GM18507 (cell line): Measurements from ENCODE around the gene ME1.
"Not testable (repeated sequence)": the region's sequence is repeated elsewhere in the genome, so short reads cannot be mapped to it uniquely, and the experiment has no call there.

Experiments
- DNase-seq: peaks from one replicate; pipeline ENCODE4 v3.0.0; 2011; ENCODE audit warnings: low read depth; ENCODE audit not compliant: insufficient read length; ENCODE audit errors: extremely low spot score
- FAIRE-seq: peaks from 2 replicates; lab custom pipeline; 2011; peaks lifted over from hg19 to GRCh38; lab: Jason Lieb, UNC

ME1 gene

GRCh38 chr6:83430611-83431544, at the start of gene ME1:
TSS of gene ME1 (minus strand) at chr6:83431051. CDS start at chr6:83430954, 97 bp downstream.
- DNase-seq, result peak; percentile 2
- no peak for FAIRE-seq

GRCh38 chr6:83480470-83480869, 49.6 kb upstream of the ME1 start:
- FAIRE-seq (no peak), DNase-seq (no peak)

DNA sequence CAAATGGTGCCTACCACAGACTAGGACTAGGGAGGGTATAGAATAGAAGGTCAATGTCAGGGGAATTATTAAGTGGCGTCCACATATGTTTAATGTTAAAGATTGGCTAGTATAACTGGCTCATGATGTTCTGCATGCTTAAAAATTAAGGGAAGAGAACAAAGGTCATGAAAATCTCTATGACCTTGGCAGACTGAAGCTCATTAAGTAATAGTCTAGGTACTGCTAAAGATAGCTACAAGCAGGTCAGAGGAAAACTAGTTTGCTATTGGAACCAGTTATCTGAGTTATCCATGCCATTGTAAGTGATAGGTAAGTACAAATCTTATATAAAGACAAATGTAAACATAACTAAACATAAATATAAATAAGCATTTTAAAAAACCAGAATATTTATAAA, 48.5 kb upstream of the ME1 start:
- FAIRE-seq (no peak), DNase-seq (no peak)

DNA sequence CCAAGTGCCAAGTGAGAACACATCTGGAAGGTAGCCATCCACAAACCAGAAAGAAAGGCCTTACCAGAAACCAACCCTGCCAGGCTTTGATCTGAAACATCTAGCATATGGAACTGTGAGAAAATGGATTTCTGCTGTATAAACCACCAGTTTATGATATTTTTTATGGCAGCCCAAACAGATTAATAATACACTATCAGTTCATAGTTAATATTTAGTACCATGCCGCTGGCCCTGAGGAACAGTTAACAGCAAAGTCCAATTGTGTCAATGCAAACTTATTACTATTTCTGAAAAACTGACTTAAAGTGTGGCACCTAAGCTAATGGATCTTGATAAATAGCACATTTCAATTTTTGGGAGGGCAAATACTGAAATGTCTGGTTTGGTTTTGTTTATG, 46.1 kb upstream of the ME1 start:
- DNase-seq, result no peak
- no peak for FAIRE-seq

DNA sequence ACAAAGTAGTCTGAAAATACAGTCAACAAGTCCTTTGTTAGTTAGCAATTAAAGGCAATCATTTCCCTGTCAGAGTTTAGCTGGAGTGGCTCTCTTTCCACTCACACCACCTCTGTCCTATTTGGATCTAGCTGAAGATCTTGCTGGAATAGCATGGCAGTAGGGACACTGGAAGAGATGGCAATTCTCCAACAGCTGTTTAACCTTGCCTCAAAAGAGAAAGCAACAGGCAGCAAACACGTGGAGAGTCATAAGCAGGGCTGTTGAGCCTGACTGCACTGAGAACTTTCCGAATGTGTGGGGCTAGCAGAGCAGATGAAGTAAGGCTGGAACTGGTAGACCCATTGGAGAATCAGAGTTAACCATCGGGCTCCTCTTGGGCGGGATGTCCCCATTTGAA, 43.5 kb upstream of the ME1 start:
- no peak for FAIRE-seq

GRCh38 chr6:83472767-83473166, 41.9 kb upstream of the ME1 start:
- no peak for FAIRE-seq
- no peak for DNase-seq

More for the DNA sequence above, 43.5 kb upstream of the ME1 start:
- no peak for DNase-seq

DNA sequence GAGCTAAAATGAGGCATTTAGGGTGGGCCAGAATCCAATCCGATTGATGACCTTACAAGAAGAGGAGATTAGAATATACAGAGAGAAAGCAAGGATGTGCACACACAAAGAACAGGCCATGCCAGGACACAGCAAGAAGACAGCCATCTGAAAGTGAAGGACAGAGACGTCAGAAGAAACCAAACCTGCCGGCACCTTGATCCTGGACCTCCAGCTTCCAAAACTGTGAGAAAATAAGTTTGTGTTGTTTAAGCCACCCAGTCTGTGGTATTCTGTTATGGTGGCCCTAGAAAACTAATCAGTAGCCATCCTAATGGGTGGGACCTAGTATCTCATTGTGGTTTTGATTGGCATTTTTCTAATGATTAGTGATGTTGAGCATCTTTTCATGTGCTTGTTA, 39.7 kb upstream of the ME1 start:
- DNase-seq, result no peak
- no peak for FAIRE-seq

DNA sequence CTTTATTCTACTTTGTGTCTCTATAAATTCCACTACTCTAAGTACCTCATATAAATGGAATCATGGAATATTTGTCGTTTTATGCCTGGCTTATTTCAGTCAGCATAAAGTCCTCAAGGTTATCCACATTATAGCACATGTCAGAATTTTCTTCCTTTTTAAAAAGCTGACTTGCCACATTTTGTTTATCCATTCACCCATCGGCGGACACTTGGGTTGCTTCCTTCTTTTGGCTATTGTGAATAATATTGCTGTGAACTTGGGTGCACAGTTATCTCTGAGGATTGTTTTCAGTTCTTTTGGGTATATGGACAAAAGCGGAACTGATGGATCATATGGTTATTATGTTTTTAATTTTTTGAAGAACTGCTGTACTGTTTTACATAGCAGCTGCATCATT, 39.1 kb upstream of the ME1 start:
- DNase-seq (no peak), FAIRE-seq (no peak)

DNA sequence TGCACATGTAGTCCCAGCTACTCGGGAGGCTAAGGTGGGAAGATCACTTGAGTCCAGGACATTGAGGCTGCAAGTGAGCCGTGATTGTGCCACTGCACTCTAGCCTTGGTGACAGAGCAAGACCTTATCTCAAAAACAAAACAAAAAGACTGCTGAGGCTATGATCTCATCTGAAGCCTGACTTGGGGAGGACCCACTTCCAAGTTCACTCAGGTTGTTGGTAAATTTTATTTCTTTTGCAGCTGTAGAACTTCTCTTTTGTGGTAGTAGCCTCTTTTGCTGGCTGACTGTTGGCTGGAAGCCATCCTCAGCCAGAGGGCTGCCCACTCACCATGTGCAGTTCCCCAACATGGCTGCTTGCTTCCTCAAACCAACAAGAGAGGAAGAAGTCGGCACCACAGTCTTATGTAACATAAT, 36.8 kb upstream of the ME1 start:
- no peak for FAIRE-seq
- DNase-seq, result no peak

GRCh38 chr6:83466328-83466727, 35.5 kb upstream of the ME1 start:
- no peak for FAIRE-seq

DNA sequence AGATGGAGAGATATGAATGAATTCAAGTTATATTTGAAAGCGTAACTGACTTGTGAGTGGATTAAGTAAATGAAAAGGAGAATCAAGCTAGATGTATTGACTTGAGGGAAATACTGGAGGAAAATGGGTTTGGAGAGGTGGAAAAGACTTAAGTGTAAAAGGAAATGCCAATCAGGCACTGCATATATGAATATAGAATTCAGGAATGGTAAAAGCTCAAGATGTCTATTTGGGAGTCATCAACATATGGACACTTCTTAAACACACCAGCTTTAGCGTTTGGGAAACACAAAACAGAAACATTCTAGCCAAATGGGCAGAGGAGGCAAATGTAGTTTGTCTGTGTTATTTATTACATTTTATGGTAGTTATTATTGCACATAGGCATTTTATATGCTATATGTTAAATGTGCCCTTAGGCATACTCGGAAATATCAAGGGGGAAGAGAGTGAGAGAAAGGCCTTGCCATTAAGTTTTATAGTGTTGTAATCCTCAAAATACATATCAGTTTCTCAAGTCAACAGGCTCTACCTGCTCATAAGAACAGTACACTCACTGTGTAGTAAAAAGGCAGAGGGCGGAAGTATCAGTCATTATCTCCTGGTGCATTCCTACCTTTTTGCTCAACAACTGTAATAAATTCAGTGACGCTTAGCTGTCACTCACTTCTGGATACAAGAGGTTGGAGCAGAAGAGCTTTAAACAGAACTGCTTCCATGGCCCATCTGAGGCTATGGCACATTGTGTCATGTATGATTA, 33.7 kb upstream of the ME1 start:
- DNase-seq (no peak), FAIRE-seq (no peak)

More at GRCh38 chr6:83466328-83466727, 35.5 kb upstream of the ME1 start:
- DNase-seq, result no peak

DNA sequence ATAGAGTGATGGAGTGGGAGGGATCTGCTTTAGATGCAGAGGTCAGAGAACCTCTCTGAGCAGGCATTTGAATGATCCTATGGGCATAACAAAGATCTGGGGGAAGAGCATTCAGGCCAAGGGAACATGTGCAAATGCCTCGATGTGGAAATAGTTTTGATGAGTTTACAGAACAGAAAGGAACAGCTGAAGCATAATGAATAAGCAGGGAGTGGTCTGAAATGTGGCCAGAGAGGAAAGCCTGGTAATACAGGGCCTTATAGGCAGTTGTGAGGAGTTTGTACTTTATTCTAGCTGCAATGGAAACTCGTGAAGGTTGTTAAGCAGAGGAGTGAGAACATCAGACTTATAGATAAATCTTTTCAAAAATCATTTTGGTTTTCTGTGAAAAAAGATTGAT, 33.0 kb upstream of the ME1 start:
- FAIRE-seq (no peak), DNase-seq (no peak)

DNA sequence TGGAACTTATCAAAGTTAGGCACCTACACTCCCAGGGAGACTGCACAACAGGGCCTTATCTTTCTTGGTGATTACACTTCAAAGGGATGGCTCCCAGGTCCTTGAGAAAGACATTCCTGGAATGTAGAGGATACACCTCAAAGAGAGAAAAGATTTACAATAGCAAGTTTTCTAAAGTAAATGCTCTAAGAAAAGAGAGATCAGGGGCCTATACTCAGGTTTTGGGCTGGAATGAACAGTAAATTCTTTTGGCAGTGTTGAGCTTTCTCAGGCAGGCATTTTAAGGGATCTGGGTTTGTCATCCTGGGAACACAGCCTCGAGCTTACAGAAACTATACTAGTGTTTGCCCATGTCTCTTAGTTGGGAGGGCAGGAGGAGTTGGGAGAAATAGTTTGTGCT, 31.7 kb upstream of the ME1 start:
- FAIRE-seq, result no peak
- no peak for DNase-seq

GRCh38 chr6:83461438-83461837, 30.6 kb upstream of the ME1 start:
- no peak for DNase-seq
- FAIRE-seq, result no peak

DNA sequence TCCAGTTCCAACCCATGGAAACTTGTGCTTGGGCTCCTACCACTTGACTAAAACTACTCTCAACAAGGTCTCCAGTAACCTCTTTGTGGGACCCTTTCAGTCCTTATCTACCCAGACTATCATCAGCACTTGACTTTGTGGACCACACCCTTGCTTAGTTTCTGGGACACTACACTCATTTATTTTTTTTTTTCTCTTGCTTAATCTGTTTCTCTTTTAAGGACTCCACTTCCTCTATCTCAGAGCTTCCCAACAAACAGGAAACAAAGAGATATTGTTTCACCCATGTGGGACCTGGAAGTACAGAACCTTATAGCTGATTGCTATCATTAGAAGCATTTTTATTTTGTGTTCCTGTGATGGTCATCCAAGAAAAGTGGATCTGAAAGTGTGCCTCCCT, 28.8 kb upstream of the ME1 start:
- FAIRE-seq (no peak), DNase-seq (no peak)

DNA sequence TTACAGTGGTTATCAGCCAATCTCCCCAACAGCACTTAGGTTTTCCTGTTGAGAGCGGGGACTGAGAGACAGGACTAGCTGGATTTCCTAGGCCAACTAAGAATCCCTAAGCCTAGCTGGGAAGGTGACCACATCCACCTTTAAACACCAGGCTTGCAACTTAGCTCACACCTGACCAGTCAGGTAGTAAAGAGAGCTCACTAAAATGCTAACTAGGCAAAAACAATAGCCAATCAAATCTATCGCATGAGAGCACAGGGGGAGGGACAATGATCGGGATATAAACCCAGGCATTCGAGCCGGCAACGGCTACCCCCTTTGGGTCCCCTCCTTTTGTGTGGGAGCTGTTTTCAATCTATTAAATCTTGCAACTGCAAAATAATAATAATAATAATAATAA, 19.2 kb upstream of the ME1 start:
- not testable (repeated sequence) for FAIRE-seq

GRCh38 chr6:83444086-83444699, 13.3 kb upstream of the ME1 start:
- not testable (repeated sequence) for FAIRE-seq, DNase-seq

More for the DNA sequence above, 19.2 kb upstream of the ME1 start:
- DNase-seq, result not testable (repeated sequence)

GRCh38 chr6:83443516-83443915, 12.7 kb upstream of the ME1 start:
- FAIRE-seq (no peak), DNase-seq (no peak)

DNA sequence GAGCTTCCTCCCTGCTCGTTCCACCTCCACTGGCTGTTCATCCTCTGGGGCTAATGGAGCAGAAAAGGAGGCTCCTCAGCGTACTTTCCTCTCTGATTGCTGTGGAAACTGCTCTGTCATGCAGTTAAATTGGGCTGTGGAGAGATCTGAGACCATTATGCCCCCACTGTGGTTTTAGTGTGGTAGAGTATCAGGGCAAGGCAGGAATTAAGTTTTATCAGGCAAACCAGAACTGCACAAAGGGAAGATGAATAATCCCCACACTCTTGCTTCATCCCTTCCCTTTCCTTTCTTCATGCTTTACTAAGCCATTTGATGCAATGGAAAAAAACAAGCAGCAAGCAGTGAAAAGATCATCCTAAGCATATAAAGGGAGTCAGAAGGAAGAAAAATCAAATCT, 11.9 kb upstream of the ME1 start:
- DNase-seq (no peak), FAIRE-seq (no peak)

- no peak for DNase-seq
- no peak for FAIRE-seq
Observed at GRCh38 chr6:83439201-83439600, 8.3 kb upstream of the ME1 start.
